Measurements from ENCODE around the gene THUMPD3.

Gene THUMPD3

GRCh38 chr3:9403463-9403862 is 40.6 kb downstream of the THUMPD3 start:
- Histone ChIP-seq H3K27me3 (replicated peaks; ENCODE audit: control insufficient read depth, insufficient read depth, low read length, poor library complexity, severe bottlenecking) (no peaks in the 10 kb centered on the region), H3K9me3 (ENCODE audit: control insufficient read depth, low read length) (no peaks in the 10 kb centered on the region), H3K4me1 (ENCODE audit: control insufficient read depth, insufficient read depth, low read length, poor library complexity, severe bottlenecking) (peaks cover 34% of the 10 kb centered on the region)

GRCh38 chr3:9404680-9405079 is 41.8 kb downstream of the THUMPD3 start:
- H3K27me3 ChIP-seq (replicated peaks; ENCODE audit: control insufficient read depth, insufficient read depth, low read length, poor library complexity, severe bottlenecking), result no peaks in the 10 kb centered on the region
- DNase-seq, result no peak
- H3K4me3 ChIP-seq (ENCODE audit: insufficient read depth, low read depth, low read length, poor library complexity, severe bottlenecking), result no peak overlapping the region
- no peak overlapping the region for H3K27ac ChIP-seq (ENCODE audit: insufficient read depth, low read length, poor library complexity, severe bottlenecking)
- no peaks in the 10 kb centered on the region for H3K9me3 ChIP-seq (ENCODE audit: control insufficient read depth, low read length)
- peaks cover 24% of the 10 kb centered on the region for H3K4me1 ChIP-seq (ENCODE audit: control insufficient read depth, insufficient read depth, low read length, poor library complexity, severe bottlenecking)
- H3K36me3 ChIP-seq (ENCODE audit: control insufficient read depth, insufficient read depth, low read length), result no peaks in the 10 kb centered on the region

More at GRCh38 chr3:9403463-9403862, 40.6 kb downstream of the THUMPD3 start:
- H3K27ac ChIP-seq (ENCODE audit: insufficient read depth, low read length, poor library complexity, severe bottlenecking), result no peak overlapping the region
- DNase-seq, result no peak
- H3K36me3 ChIP-seq (ENCODE audit: control insufficient read depth, insufficient read depth, low read length), result no peaks in the 10 kb centered on the region
- H3K4me3 ChIP-seq (ENCODE audit: insufficient read depth, low read depth, low read length, poor library complexity, severe bottlenecking), result no peak overlapping the region

- Histone ChIP-seq H3K36me3 (ENCODE audit: control insufficient read depth, insufficient read depth, low read length) (no peaks in the 10 kb centered on the region), H3K27me3 (replicated peaks; ENCODE audit: control insufficient read depth, insufficient read depth, low read length, poor library complexity, severe bottlenecking) (no peaks in the 10 kb centered on the region), H3K27ac (ENCODE audit: insufficient read depth, low read length, poor library complexity, severe bottlenecking) (no peak overlapping the region), H3K4me1 (ENCODE audit: control insufficient read depth, insufficient read depth, low read length, poor library complexity, severe bottlenecking) (peaks cover 18% of the 10 kb centered on the region), H3K4me3 (ENCODE audit: insufficient read depth, low read depth, low read length, poor library complexity, severe bottlenecking) (no peak overlapping the region), H3K9me3 (ENCODE audit: control insufficient read depth, low read length) (no peaks in the 10 kb centered on the region)
- DNase-seq, result no peak
Observed at GRCh38 chr3:9405756-9406155, 42.9 kb downstream of the THUMPD3 start.

- peaks cover 16% of the 10 kb centered on the region for H3K4me1 ChIP-seq (ENCODE audit: control insufficient read depth, insufficient read depth, low read length, poor library complexity, severe bottlenecking)
- no peak overlapping the region for H3K27ac ChIP-seq (ENCODE audit: insufficient read depth, low read length, poor library complexity, severe bottlenecking)
- H3K9me3 ChIP-seq (ENCODE audit: control insufficient read depth, low read length), result no peaks in the 10 kb centered on the region
- H3K36me3 ChIP-seq (ENCODE audit: control insufficient read depth, insufficient read depth, low read length), result no peaks in the 10 kb centered on the region
- no peak for DNase-seq
- H3K4me3 ChIP-seq (ENCODE audit: insufficient read depth, low read depth, low read length, poor library complexity, severe bottlenecking), result no peak overlapping the region
- no peaks in the 10 kb centered on the region for H3K27me3 ChIP-seq (replicated peaks; ENCODE audit: control insufficient read depth, insufficient read depth, low read length, poor library complexity, severe bottlenecking)
Observed at GRCh38 chr3:9406856-9407626, 44.2 kb downstream of the THUMPD3 start.

GRCh38 chr3:9408061-9408460 is 45.2 kb downstream of the THUMPD3 start:
- Histone ChIP-seq H3K27ac (ENCODE audit: insufficient read depth, low read length, poor library complexity, severe bottlenecking) (no peak overlapping the region), H3K9me3 (ENCODE audit: control insufficient read depth, low read length) (no peaks in the 10 kb centered on the region), H3K27me3 (replicated peaks; ENCODE audit: control insufficient read depth, insufficient read depth, low read length, poor library complexity, severe bottlenecking) (no peaks in the 10 kb centered on the region), H3K4me3 (ENCODE audit: insufficient read depth, low read depth, low read length, poor library complexity, severe bottlenecking) (no peak overlapping the region), H3K4me1 (ENCODE audit: control insufficient read depth, insufficient read depth, low read length, poor library complexity, severe bottlenecking) (peaks cover 16% of the 10 kb centered on the region), H3K36me3 (ENCODE audit: control insufficient read depth, insufficient read depth, low read length) (no peaks in the 10 kb centered on the region)
- DNase-seq, result no peak

GRCh38 chr3:9408546-9408945 is 45.7 kb downstream of the THUMPD3 start:
- Histone ChIP-seq H3K36me3 (ENCODE audit: control insufficient read depth, insufficient read depth, low read length) (no peaks in the 10 kb centered on the region), H3K27ac (ENCODE audit: insufficient read depth, low read length, poor library complexity, severe bottlenecking) (no peak overlapping the region), H3K9me3 (ENCODE audit: control insufficient read depth, low read length) (no peaks in the 10 kb centered on the region), H3K4me3 (ENCODE audit: insufficient read depth, low read depth, low read length, poor library complexity, severe bottlenecking) (no peak overlapping the region), H3K4me1 (ENCODE audit: control insufficient read depth, insufficient read depth, low read length, poor library complexity, severe bottlenecking) (peaks cover 16% of the 10 kb centered on the region), H3K27me3 (replicated peaks; ENCODE audit: control insufficient read depth, insufficient read depth, low read length, poor library complexity, severe bottlenecking) (no peaks in the 10 kb centered on the region)
- no peak for DNase-seq

- no peak for DNase-seq
- no peak overlapping the region for H3K27ac ChIP-seq (ENCODE audit: insufficient read depth, low read length, poor library complexity, severe bottlenecking)
- H3K27me3 ChIP-seq (replicated peaks; ENCODE audit: control insufficient read depth, insufficient read depth, low read length, poor library complexity, severe bottlenecking), result no peaks in the 10 kb centered on the region
- no peak overlapping the region for H3K4me3 ChIP-seq (ENCODE audit: insufficient read depth, low read depth, low read length, poor library complexity, severe bottlenecking)
- no peaks in the 10 kb centered on the region for H3K9me3 ChIP-seq (ENCODE audit: control insufficient read depth, low read length)
- H3K36me3 ChIP-seq (ENCODE audit: control insufficient read depth, insufficient read depth, low read length), result no peaks in the 10 kb centered on the region
- H3K4me1 ChIP-seq (ENCODE audit: control insufficient read depth, insufficient read depth, low read length, poor library complexity, severe bottlenecking), result peaks cover 10% of the 10 kb centered on the region
Observed at GRCh38 chr3:9409981-9410854, 47.4 kb downstream of the THUMPD3 start.

- Histone ChIP-seq H3K27me3 (replicated peaks; ENCODE audit: control insufficient read depth, insufficient read depth, low read length, poor library complexity, severe bottlenecking) (no peaks in the 10 kb centered on the region), H3K4me1 (ENCODE audit: control insufficient read depth, insufficient read depth, low read length, poor library complexity, severe bottlenecking) (peaks cover 5% of the 10 kb centered on the region), H3K4me3 (ENCODE audit: insufficient read depth, low read depth, low read length, poor library complexity, severe bottlenecking) (no peak overlapping the region), H3K27ac (ENCODE audit: insufficient read depth, low read length, poor library complexity, severe bottlenecking) (no peak overlapping the region), H3K36me3 (ENCODE audit: control insufficient read depth, insufficient read depth, low read length) (no peaks in the 10 kb centered on the region), H3K9me3 (ENCODE audit: control insufficient read depth, low read length) (no peaks in the 10 kb centered on the region)
- DNase-seq, result no peak
Observed at GRCh38 chr3:9411302-9411701, 48.4 kb downstream of the THUMPD3 start.

- H3K4me3 ChIP-seq (ENCODE audit: insufficient read depth, low read depth, low read length, poor library complexity, severe bottlenecking), result no peak overlapping the region
- peaks cover 5% of the 10 kb centered on the region for H3K4me1 ChIP-seq (ENCODE audit: control insufficient read depth, insufficient read depth, low read length, poor library complexity, severe bottlenecking)
- no peaks in the 10 kb centered on the region for H3K36me3 ChIP-seq (ENCODE audit: control insufficient read depth, insufficient read depth, low read length)
- DNase-seq, result no peak
- no peaks in the 10 kb centered on the region for H3K9me3 ChIP-seq (ENCODE audit: control insufficient read depth, low read length)
- H3K27me3 ChIP-seq (replicated peaks; ENCODE audit: control insufficient read depth, insufficient read depth, low read length, poor library complexity, severe bottlenecking), result no peaks in the 10 kb centered on the region
- no peak overlapping the region for H3K27ac ChIP-seq (ENCODE audit: insufficient read depth, low read length, poor library complexity, severe bottlenecking)
Observed at GRCh38 chr3:9412293-9412692, 49.4 kb downstream of the THUMPD3 start.

- no peak for DNase-seq
- H3K4me1 ChIP-seq (ENCODE audit: control insufficient read depth, insufficient read depth, low read length, poor library complexity, severe bottlenecking), result peaks cover 5% of the 10 kb centered on the region
- H3K4me3 ChIP-seq (ENCODE audit: insufficient read depth, low read depth, low read length, poor library complexity, severe bottlenecking), result no peak overlapping the region
- no peak overlapping the region for H3K27ac ChIP-seq (ENCODE audit: insufficient read depth, low read length, poor library complexity, severe bottlenecking)
- no peaks in the 10 kb centered on the region for H3K9me3 ChIP-seq (ENCODE audit: control insufficient read depth, low read length)
- no peaks in the 10 kb centered on the region for H3K27me3 ChIP-seq (replicated peaks; ENCODE audit: control insufficient read depth, insufficient read depth, low read length, poor library complexity, severe bottlenecking)
- no peaks in the 10 kb centered on the region for H3K36me3 ChIP-seq (ENCODE audit: control insufficient read depth, insufficient read depth, low read length)
Observed at GRCh38 chr3:9414826-9415225, 52.0 kb downstream of the THUMPD3 start.
